Activated naive CD8-positive, alpha-beta T cell treated with anti-CD3 and anti-CD28 coated beads for 36 hours (primary cell): ENCODE data around the gene NKPD1. TPM values are rescaled to one million over a fixed set of nuclear protein-coding genes. Genes with fewer than 3 reads are reported as not detected.
A peak's percentile ranks its signal among the peaks of the same experiment; 100 is the strongest.
"Not testable (repeated sequence)": the region's sequence is repeated elsewhere in the genome, so short reads cannot be mapped to it uniquely, and the experiment has no call there.

ENCODE experiments used
- DNase-seq: peaks from one replicate; pipeline ENCODE4 v3.0.0; 2021
- H3K27ac Mint-ChIP-seq: one replicate; pipeline ENCODE4 v1.8.0; 2022; ENCODE audit warnings: mild to moderate bottlenecking, moderate library complexity, mixed read lengths
- H3K27me3 Mint-ChIP-seq: one replicate; pipeline ENCODE4 v1.8.0; 2022; ENCODE audit warnings: mild to moderate bottlenecking, mixed read lengths
- H3K36me3 Mint-ChIP-seq: one replicate; pipeline ENCODE4 v1.8.0; 2021; ENCODE audit warnings: mild to moderate bottlenecking, mixed read lengths
- H3K4me1 Mint-ChIP-seq: one replicate; pipeline ENCODE4 v1.8.0; 2021; ENCODE audit warnings: mixed read lengths
- H3K4me3 Mint-ChIP-seq: one replicate; pipeline ENCODE4 v1.8.0; 2022; ENCODE audit warnings: mild to moderate bottlenecking, moderate library complexity, mixed read lengths
- H3K9me3 Mint-ChIP-seq: one replicate; pipeline ENCODE4 v1.8.0; 2022; ENCODE audit warnings: mixed read lengths
- total RNA-seq, 2 experiments: library from RNA; stranded (reverse); gene quantifications; one replicate each; pipeline ENCODE4 v1.2.3, GENCODE V29; 2021

NKPD1 gene
- total RNA-seq, 2 experiments from 2014 or later: 0.24 TPM; not detected in 1

GRCh38 chr19:45125975-45126493 lies 34.7 kb downstream of the NKPD1 start:
- Mint-ChIP-seq H3K4me3 (no peak overlapping the region), H3K4me1 (peaks cover 27% of the 10 kb centered on the region), H3K9me3 (no peaks in the 10 kb centered on the region), H3K36me3 (no peaks in the 10 kb centered on the region), H3K27me3 (no peaks in the 10 kb centered on the region), H3K27ac (no peak overlapping the region)
- DNase-seq: peak; percentile 72

GRCh38 chr19:45125360-45125759 lies 35.4 kb downstream of the NKPD1 start:
- H3K36me3 Mint-ChIP-seq: peaks cover under 1% of the 10 kb centered on the region
- H3K27me3 Mint-ChIP-seq: no peaks in the 10 kb centered on the region
- no peak overlapping the region for H3K4me3 Mint-ChIP-seq

GRCh38 chr19:45124021-45124420 lies 36.8 kb downstream of the NKPD1 start:
- Mint-ChIP-seq H3K27me3 (no peaks in the 10 kb centered on the region), H3K36me3 (peaks cover 4% of the 10 kb centered on the region), H3K9me3 (no peaks in the 10 kb centered on the region), H3K4me3 (no peak overlapping the region), H3K27ac (peak overlapping the region; percentile 10), H3K4me1 (peaks cover 39% of the 10 kb centered on the region)
- no peak for DNase-seq

More at GRCh38 chr19:45125360-45125759, 35.4 kb downstream of the NKPD1 start:
- DNase-seq: no peak
- no peak overlapping the region for H3K27ac Mint-ChIP-seq
- H3K9me3 Mint-ChIP-seq: no peaks in the 10 kb centered on the region
- H3K4me1 Mint-ChIP-seq: peaks cover 29% of the 10 kb centered on the region

GRCh38 chr19:45123440-45123850 lies 37.3 kb downstream of the NKPD1 start:
- H3K9me3 Mint-ChIP-seq: no peaks in the 10 kb centered on the region
- no peak overlapping the region for H3K27ac Mint-ChIP-seq
- peaks cover 4% of the 10 kb centered on the region for H3K36me3 Mint-ChIP-seq
- H3K4me3 Mint-ChIP-seq: no peak overlapping the region
- H3K4me1 Mint-ChIP-seq: peaks cover 45% of the 10 kb centered on the region
- DNase-seq: no peak
- no peaks in the 10 kb centered on the region for H3K27me3 Mint-ChIP-seq

DNA sequence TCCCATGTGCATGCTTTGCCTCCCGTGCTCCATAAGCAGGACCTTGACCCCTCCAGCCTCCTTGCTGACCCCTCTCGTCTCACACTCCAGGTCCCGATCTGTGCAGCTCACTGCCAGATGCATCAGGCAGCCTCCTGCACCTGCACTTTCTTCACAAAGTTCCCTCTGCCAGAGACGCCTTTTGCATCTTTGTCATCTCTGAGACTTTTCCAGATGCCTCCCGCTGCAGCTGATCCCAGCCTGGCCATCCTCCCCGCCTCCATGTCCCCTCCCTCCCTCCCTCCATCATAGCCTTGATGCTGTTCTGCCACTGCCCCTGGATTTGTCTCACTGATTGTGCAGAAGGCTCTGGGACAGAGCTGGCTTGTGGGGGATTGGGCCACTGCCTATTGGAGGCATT lies 38.0 kb downstream of the NKPD1 start:
- no peak overlapping the region for H3K4me3 Mint-ChIP-seq
- no peak for DNase-seq
- no peak overlapping the region for H3K27ac Mint-ChIP-seq
- H3K9me3 Mint-ChIP-seq: no peaks in the 10 kb centered on the region
- peaks cover 4% of the 10 kb centered on the region for H3K36me3 Mint-ChIP-seq
- no peaks in the 10 kb centered on the region for H3K27me3 Mint-ChIP-seq
- peaks cover 51% of the 10 kb centered on the region for H3K4me1 Mint-ChIP-seq

DNA sequence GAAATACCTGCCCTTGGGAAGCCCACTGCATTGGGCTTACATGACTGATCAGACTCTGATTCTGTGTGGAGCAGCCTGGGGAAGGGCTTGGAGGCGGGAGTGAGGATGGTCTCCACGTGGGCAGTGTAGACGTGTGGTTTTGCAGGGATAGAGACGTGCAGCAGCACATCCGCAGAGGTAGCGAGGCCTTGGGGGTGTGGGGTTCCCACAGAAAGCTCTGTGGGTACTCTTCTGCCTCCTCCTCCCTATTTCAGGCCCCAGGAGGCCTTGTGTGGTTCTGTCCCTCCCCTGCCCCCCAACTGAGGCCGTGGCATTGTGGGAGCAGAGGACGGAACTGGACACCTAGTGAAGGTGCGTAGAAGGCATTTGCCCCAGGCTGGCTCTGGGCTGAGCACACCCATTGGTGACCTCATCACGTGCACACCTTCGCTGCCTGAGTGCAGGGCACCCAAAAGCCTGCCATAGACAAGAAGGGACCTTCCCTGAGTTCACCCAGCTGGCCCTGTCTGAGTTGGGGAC lies 38.9 kb downstream of the NKPD1 start:
- Mint-ChIP-seq H3K4me1 (peaks cover 58% of the 10 kb centered on the region), H3K4me3 (peak overlapping the region; percentile 43), H3K36me3 (peaks cover 4% of the 10 kb centered on the region), H3K27ac (peak overlapping the region; percentile 27), H3K27me3 (no peaks in the 10 kb centered on the region), H3K9me3 (no peaks in the 10 kb centered on the region)
- DNase-seq: no peak

- Mint-ChIP-seq H3K4me3 (peak overlapping the region; percentile 32), H3K4me1 (peaks cover 72% of the 10 kb centered on the region), H3K27ac (no peak overlapping the region)
Measured at GRCh38 chr19:45119582-45119981, 41.2 kb downstream of the NKPD1 start.

DNA sequence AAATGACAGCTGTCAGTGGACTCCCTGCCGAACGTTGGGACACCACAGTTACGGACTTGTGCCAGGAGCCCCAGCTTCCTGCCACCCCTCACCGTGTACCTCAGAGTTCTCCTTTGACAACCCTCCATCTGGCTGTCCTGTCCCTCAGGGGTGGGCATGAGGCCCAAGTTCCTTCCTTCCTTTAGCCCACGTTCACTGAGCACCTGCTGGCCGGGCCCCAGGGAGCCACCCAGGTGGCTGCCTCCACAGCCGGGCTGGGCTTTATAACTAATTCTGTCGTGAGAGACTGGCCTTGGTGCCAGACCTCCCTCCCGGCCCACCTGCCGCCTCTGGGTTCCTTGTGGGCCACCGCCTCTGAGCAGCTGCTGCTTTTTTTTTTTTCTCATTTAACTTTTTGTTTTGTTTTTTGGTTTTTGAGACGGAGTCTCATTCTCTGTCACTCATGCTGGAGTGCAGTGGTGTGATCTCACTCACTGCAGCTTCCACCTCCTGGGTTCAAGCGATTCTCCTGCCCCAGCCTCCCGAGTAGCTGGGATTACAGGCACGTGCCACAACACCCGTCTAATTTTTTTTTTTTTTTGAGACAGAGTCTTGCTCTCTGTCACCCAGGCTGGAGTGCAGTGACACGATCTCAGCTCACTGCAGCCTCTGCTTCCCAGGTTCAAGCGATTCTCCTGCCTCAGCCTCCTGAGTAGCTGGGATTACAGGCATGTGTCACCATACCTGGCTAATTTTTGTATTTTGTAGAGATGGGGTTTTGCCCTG lies 42.0 kb downstream of the NKPD1 start:
- Mint-ChIP-seq H3K4me1 (peaks cover 75% of the 10 kb centered on the region), H3K27ac (peak overlapping the region; percentile 4), H3K4me3 (peak overlapping the region; percentile 32)
- not testable (repeated sequence) for H3K27me3 Mint-ChIP-seq, H3K36me3 Mint-ChIP-seq, H3K9me3 Mint-ChIP-seq
- peak; percentile 30 for DNase-seq

More at GRCh38 chr19:45119582-45119981, 41.2 kb downstream of the NKPD1 start:
- no peak for DNase-seq
- no peaks in the 10 kb centered on the region for H3K9me3 Mint-ChIP-seq
- H3K36me3 Mint-ChIP-seq: peaks cover 4% of the 10 kb centered on the region
- H3K27me3 Mint-ChIP-seq: no peaks in the 10 kb centered on the region

- Mint-ChIP-seq H3K4me3 (peak overlapping the region; percentile 43), H3K27ac (no peak overlapping the region), H3K4me1 (peaks cover 78% of the 10 kb centered on the region), H3K36me3 (peaks cover 4% of the 10 kb centered on the region), H3K9me3 (no peaks in the 10 kb centered on the region), H3K27me3 (no peaks in the 10 kb centered on the region)
- DNase-seq: no peak
Measured at GRCh38 chr19:45118106-45118505, 42.7 kb downstream of the NKPD1 start.

DNA sequence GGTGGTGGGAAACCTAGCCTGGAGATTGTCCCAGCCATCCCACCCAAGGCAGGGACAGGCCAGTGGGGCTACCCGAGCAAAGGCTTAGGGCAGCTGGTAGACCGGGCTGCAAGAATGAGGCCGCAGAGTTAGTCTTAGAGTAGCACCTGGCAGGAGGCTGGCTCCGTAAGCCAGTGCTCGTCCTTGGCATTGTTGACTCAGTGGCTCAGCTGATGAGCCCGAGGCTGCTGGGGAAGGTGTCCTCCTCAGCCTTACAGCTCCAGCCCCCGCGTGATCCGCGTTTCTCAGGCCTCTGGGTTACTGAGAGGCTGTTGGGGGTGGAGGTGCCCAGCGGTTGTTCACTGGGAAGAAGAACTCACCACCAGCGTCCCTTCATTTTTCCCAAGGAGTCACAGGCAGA lies 43.1 kb downstream of the NKPD1 start:
- DNase-seq: no peak
- Mint-ChIP-seq H3K27ac (peak overlapping the region; percentile 71), H3K9me3 (no peaks in the 10 kb centered on the region), H3K36me3 (peaks cover 4% of the 10 kb centered on the region), H3K4me1 (peaks cover 78% of the 10 kb centered on the region), H3K27me3 (no peaks in the 10 kb centered on the region), H3K4me3 (no peak overlapping the region)

DNA sequence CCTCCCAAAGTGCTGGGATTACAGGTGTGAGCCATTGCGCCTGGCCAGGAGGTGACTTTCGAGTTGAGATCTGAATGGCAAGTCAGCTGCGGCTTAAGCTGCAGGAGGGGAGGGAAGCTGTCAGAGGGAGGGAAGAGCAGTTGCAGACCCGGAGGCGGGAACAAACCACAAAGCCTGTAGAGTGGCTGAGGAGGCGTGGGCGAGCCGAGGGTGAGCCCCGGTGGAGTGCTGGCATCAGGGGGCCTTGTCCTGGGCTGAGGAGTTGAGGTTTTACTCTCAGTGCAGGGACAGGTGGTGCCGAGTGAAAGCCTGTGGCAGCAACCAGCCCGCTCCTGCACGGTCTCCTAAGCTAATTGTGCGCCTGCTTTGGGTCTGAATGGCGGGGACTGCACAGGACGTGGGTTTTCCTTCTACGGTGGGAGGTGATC lies 43.6 kb downstream of the NKPD1 start:
- Mint-ChIP-seq H3K36me3 (peaks cover 4% of the 10 kb centered on the region), H3K4me3 (peak overlapping the region; percentile 32), H3K4me1 (peaks cover 74% of the 10 kb centered on the region), H3K27ac (peak overlapping the region; percentile 71), H3K27me3 (no peaks in the 10 kb centered on the region), H3K9me3 (no peaks in the 10 kb centered on the region)
- peak; percentile 84 for DNase-seq

- no peak for DNase-seq
- Mint-ChIP-seq H3K27ac (no peak overlapping the region), H3K4me1 (peaks cover 68% of the 10 kb centered on the region), H3K9me3 (no peaks in the 10 kb centered on the region), H3K4me3 (no peak overlapping the region), H3K27me3 (no peaks in the 10 kb centered on the region), H3K36me3 (peaks cover 4% of the 10 kb centered on the region)
Measured at GRCh38 chr19:45115809-45116615, 44.8 kb downstream of the NKPD1 start.

- no peaks in the 10 kb centered on the region for H3K27me3 Mint-ChIP-seq
- DNase-seq: no peak
- peaks cover 60% of the 10 kb centered on the region for H3K4me1 Mint-ChIP-seq
- H3K4me3 Mint-ChIP-seq: no peak overlapping the region
- no peaks in the 10 kb centered on the region for H3K36me3 Mint-ChIP-seq
- H3K9me3 Mint-ChIP-seq: no peaks in the 10 kb centered on the region
- H3K27ac Mint-ChIP-seq: no peak overlapping the region
Measured at GRCh38 chr19:45114116-45114515, 46.7 kb downstream of the NKPD1 start.

DNA sequence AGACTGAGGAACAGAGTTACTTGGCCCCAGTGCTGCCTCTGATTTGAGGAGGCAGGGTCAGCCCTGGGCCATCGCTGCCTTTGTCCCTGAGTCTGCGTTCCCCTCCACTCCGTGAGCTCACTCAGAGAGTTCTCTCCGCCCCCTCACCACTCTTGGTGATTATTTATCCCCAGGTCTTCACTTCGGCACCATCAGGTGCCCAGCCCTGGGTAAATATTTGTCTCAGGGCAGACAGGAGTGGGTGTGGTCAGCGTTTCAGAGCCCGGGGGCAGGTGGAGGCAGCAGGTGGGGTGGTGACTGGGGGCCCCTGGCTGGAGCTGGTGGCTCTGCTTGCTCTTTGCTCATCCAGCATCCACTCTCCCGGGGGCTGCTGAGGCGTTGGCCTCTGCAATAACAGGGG lies 47.2 kb downstream of the NKPD1 start:
- DNase-seq: no peak
- no peaks in the 10 kb centered on the region for H3K27me3 Mint-ChIP-seq
- no peak overlapping the region for H3K27ac Mint-ChIP-seq
- no peaks in the 10 kb centered on the region for H3K9me3 Mint-ChIP-seq
- no peaks in the 10 kb centered on the region for H3K36me3 Mint-ChIP-seq
- H3K4me3 Mint-ChIP-seq: no peak overlapping the region
- H3K4me1 Mint-ChIP-seq: peaks cover 57% of the 10 kb centered on the region
